ENCODE data around the gene PCDHA1. TPM values are rescaled to one million over a fixed set of nuclear protein-coding genes. Genes with fewer than 3 reads are reported as not detected.
"Not testable (repeated sequence)": the region's sequence is repeated elsewhere in the genome, so short reads cannot be mapped to it uniquely, and the experiment has no call there.

Gene PCDHA1
- total RNA-seq: not detected

DNA sequence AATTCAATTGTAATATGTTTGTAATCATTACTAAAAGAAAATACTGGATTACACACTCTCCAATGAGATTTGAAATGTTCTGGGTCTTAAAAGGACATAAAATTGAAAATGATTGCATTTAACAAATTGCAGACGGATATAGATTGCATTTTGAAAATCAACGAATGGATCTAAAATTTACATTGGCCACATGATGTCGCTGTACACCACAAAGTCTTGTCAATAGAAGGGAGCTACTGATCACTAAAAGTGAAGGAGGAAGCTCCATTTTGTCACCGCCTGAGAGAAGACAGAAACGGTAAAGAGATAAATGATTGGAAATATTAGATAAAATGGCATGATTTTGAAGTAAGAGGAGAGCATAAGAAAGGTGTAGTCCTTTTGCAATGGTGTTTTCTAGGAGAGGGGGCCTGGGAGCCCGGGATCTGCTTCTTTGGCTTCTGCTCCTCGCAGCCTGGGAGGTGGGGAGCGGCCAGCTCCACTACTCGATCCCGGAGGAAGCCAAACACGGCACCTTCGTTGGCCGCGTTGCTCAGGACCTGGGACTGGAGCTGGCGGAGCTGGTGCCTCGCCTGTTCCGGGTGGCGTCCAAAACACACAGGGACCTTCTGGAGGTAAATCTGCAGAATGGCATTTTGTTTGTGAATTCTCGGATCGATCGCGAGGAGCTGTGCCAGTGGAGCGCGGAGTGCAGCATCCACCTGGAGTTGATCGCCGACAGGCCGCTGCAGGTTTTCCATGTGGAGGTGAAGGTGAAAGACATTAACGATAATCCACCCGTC, at the start of gene PCDHA1:
PCDHA1 (plus strand) TSS at position 236 of the 782 bp plus-strand sequence.
- intact Hi-C loops (cut with DNase I): no loop called here
- no peak for DNase-seq (ENCODE audit: low spot score)

DNA sequence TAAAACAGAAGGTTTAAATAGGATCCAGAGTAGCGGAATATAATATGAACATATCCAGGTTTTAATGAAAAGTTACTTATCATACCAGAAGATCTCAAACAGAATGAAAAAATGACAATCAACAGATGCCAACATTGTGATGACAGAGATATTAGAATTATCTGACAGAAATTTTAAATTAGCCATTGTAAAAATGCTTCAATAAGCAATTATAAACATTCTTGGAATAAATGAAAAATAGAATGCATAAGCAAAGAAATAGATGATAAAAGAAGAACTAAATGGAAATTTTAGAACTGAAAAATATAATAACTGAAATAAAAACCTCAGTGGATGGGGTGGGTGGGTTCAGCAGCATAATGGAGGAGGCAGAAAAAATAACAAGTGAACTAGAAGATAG, 48.5 kb upstream of the PCDHA1 start:
- intact Hi-C loops (cut with DNase I): no loop called here
- no peak for DNase-seq (ENCODE audit: low spot score)
- no peak for ATAC-seq

More for the DNA sequence above, at the start of gene PCDHA1:
- no peak for ATAC-seq

DNA sequence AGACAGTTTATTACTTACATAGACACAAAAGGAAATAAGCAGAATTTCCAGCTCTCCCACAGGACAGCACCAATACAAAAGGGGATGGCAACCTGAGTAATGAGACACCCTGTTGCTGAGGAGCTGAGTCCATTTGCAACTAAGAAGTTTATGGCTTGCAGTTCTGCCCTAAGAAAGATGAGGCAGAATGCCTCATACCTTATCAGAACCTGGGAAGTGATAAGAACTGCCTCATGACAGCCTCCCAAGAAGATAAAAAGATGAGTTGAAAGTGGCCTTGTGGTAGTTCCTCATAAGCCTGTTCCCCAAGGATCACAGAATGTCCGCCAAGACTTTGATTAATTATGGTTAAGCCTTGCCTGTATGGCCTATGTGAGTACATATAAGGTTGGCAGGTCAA, 44.0 kb upstream of the PCDHA1 start:
- no peak for ATAC-seq
- intact Hi-C loops (cut with DNase I): no loop called here

DNA sequence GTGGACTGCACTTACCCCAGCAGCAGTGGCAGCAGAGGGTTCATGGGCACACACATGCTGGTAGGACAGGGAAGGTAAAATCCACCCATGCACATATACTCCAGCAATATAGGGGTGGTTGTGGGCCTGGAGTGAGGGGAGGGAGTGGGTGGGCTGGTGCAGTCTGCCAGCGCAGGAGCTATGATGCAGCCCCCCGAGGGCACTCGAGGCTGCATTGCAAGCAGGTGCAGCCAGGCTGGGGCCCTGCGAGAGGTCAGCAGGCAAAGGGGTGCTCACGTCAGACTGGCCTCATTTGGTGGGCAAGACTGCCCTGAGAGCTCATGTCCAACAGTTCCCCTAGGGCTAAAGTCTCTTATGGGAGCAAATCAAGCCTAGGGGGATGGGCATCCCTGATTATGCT, 32.4 kb upstream of the PCDHA1 start:
- intact Hi-C loops (cut with DNase I): no loop called here
- DNase-seq (ENCODE audit: low spot score) (no peak), ATAC-seq (no peak)

More for the DNA sequence above, 44.0 kb upstream of the PCDHA1 start:
- no peak for DNase-seq (ENCODE audit: low spot score)

DNA sequence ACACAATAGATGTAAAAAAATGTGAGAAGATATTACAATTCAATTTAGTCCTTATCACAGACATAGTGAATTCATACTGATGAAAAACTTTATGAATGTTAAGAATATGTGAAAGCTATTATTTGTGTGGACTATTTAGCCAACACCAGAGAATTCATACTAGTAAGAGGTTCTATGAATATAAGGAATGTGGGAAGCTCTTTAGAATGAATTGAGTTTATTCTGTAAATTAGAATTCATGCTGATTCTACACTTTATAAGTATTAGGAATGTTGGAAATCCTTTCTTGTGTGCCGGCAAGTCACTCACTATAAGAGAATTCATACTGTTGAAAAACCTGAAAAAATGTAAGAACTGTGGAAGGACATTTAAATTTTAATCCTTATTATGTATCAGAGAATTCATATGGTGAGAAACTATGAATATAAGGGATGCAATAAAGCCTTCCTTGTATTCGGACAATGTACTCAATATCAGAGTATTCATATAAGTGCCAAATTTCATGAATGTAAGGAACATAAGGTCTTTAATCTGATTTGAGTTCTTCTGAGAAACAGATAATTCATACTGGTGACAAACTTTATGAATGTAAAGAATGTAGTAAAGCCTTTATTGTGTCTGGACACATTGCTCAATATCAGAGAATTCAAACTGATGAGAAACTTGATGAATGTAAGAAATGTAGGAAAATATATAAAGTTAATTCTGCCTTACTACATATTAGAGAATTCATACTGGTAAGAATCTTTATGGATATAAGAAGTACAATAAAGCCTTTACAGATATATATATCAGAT, 21.6 kb upstream of the PCDHA1 start:
- intact Hi-C loops (cut with DNase I): no loop called here
- ATAC-seq: no peak
- no peak for DNase-seq (ENCODE audit: low spot score)

DNA sequence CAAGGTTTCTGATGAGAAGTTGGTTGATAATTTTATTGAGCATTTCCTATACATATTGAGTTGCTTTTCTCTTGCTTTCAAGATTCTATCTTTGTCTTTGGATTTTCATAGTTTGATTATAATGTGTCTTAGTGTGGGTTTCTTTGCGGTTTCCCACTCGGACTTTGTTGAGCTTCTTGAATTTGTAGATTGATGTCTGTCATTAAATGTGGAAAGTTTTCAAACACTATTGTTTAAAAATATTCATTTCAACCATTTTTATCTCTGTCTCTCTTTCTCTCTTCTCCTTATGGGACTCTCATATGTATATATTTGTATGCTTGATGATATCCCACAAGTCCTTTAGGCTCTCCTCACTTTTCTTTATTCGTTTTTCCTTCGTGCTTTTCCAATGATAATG, 18.5 kb upstream of the PCDHA1 start:
- intact Hi-C loops (cut with DNase I): no loop called here
- DNase-seq (ENCODE audit: low spot score) (no peak), ATAC-seq (no peak)

DNA sequence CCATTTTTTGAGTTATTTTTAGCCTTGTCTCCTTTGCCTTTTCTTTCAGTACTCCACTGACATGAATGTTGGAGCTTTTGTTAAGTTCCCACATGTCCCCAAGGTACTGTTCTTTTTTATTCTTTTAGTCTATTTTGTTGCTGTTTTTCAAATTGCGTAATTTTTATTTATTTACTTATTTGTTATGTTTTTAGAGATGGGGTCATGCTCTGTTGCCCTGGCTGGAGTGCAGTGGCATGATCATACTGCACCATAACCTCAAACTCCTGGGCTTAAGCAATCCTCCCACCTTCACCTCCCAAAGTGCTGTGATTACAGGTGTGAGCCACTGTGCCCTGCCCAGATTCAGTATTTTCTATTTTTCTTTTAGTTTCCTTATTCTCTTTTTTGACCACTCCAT, 5.4 kb upstream of the PCDHA1 start:
- intact Hi-C loops (cut with DNase I): no loop called here
- ATAC-seq: no peak
- no peak for DNase-seq (ENCODE audit: low spot score)

DNA sequence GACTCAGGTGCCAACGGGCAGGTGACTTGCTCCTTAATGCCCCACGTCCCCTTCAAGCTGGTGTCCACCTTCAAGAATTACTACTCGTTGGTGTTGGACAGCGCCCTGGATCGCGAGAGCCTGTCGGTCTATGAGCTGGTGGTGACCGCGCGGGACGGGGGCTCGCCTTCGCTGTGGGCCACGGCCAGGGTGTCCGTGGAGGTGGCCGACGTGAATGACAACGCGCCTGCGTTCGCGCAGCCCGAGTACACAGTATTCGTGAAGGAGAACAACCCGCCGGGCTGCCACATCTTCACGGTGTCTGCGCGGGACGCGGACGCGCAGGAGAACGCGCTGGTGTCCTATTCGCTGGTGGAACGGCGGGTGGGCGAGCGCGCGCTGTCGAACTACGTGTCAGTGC, 1.5 kb downstream of the PCDHA1 start:
- DNase-seq (ENCODE audit: low spot score); intact Hi-C loops (cut with DNase I); ATAC-seq: not testable (repeated sequence)

DNA sequence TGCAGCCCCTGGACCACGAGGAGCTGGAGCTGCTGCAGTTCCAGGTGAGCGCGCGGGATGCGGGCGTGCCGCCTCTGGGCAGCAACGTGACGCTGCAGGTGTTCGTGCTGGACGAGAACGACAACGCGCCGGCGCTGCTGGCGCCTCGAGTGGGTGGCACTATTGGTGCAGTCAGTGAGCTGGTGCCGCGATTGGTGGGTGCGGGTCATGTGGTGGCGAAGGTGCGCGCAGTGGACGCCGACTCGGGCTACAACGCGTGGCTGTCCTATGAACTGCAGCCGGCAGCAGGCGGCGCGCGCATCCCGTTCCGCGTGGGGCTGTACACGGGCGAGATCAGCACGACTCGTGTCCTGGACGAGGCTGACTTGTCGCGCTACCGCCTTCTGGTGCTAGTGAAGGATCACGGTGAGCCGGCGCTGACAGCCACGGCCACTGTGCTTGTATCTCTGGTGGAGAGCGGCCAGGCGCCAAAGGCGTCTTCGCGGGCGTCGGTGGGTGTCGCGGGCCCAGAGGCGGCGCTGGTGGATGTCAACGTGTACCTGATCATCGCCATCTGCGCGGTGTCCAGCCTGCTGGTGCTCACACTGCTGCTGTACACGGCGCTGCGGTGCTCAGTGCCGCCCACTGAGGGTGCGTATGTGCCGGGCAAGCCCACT, 2.0 kb downstream of the PCDHA1 start:
- ATAC-seq; intact Hi-C loops (cut with DNase I); DNase-seq (ENCODE audit: low spot score): not testable (repeated sequence)

DNA sequence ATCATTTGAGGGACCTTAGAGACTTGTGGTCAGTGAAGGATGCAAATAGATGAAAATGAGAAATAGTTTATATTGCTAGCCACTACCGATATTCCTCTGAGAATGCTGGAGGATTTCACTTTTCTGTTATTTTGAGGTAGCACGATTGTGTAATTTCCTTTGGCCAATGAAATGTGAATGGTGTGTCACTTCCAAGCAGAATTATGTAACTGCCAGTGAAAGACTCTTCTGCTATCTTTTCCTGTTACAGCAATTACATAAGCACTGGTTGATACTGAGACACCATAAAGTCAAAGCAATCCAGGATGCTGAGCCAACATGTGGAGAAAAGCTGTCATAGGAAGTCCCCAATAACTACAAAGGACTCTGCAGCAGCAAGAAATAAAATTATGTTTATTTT, 5.1 kb downstream of the PCDHA1 start:
- ATAC-seq: no peak
- intact Hi-C loops (cut with DNase I): no loop called here
- DNase-seq (ENCODE audit: low spot score): no peak

DNA sequence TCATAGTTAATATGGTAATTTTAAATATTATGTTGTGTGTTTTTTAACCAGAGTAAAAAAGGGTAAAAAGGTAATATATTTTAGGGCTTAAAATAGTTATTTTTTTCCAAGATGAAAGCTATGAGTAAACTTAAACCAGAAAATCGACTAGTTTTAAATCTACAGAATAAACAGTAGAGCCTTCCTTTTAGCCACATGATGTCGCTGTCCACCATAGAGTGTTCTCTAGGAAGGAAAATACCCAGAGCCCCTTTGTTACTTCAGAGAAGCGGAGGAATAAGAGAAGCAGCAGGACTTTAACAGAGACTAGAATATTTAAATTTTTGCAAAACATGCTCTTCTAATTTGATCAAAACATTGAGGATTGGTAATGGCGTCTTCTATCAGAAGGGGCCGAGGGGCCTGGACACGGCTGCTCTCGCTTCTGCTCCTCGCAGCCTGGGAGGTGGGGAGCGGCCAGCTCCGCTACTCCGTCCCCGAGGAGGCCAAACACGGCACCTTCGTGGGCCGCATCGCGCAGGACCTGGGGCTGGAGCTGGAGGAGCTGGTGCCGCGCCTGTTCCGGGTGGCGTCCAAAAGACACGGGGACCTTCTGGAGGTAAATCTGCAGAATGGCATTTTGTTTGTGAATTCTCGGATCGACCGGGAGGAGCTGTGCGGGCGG, 8.8 kb downstream of the PCDHA1 start, which contains the start of gene PCDHA2:
PCDHA2 (plus strand) TSS at position 258 of the 664 bp plus-strand sequence.
- DNase-seq (ENCODE audit: low spot score) (no peak), ATAC-seq (no peak)
- intact Hi-C loops (cut with DNase I): no loop called here

DNA sequence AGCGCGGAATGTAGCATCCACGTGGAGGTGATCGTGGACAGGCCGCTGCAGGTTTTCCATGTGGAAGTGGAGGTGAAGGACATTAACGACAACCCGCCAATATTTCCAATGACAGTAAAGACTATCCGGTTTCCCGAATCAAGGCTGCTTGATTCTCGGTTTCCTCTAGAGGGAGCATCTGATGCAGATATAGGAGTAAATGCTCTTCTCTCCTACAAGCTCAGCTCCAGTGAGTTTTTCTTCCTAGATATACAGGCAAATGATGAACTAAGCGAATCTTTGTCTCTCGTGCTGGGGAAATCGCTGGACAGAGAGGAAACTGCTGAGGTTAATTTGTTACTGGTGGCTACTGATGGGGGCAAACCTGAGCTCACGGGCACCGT, 9.3 kb downstream of the PCDHA1 start:
- intact Hi-C loops (cut with DNase I): no loop called here
- ATAC-seq (no peak), DNase-seq (ENCODE audit: low spot score) (no peak)

DNA sequence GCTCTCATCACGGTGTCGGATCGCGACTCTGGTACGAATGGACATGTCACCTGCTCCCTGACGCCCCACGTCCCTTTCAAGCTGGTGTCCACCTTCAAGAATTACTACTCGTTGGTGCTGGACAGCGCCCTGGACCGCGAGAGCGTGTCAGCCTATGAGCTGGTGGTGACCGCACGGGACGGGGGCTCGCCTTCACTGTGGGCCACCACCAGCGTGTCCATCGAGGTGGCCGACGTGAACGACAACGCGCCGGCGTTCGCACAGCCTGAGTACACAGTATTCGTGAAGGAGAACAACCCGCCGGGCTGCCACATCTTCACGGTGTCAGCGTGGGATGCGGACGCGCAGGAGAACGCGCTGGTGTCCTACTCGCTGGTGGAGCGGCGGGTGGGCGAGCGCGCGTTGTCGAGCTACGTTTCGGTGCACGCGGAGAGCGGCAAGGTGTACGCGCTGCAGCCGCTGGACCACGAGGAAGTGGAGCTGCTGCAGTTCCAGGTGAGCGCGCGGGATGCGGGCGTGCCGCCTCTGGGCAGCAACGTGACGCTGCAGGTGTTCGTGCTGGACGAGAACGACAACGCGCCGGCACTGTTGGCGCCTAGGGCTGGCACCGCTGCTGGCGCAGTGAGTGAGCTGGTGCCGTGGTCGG, 10.3 kb downstream of the PCDHA1 start:
- ATAC-seq; DNase-seq (ENCODE audit: low spot score); intact Hi-C loops (cut with DNase I): not testable (repeated sequence)

DNA sequence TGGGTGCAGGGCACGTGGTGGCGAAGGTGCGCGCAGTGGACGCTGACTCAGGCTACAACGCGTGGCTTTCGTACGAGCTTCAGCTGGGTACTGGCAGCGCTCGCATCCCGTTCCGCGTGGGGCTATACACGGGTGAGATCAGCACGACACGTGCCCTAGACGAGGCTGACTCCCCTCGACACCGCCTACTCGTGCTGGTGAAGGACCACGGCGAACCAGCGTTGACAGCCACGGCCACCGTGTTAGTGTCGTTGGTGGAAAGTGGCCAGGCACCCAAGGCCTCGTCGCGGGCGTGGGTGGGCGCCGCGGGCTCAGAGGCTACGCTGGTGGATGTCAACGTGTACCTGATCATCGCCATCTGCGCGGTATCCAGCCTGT, 10.8 kb downstream of the PCDHA1 start:
- DNase-seq (ENCODE audit: low spot score): no peak
- intact Hi-C loops (cut with DNase I): no loop called here
- no peak for ATAC-seq

DNA sequence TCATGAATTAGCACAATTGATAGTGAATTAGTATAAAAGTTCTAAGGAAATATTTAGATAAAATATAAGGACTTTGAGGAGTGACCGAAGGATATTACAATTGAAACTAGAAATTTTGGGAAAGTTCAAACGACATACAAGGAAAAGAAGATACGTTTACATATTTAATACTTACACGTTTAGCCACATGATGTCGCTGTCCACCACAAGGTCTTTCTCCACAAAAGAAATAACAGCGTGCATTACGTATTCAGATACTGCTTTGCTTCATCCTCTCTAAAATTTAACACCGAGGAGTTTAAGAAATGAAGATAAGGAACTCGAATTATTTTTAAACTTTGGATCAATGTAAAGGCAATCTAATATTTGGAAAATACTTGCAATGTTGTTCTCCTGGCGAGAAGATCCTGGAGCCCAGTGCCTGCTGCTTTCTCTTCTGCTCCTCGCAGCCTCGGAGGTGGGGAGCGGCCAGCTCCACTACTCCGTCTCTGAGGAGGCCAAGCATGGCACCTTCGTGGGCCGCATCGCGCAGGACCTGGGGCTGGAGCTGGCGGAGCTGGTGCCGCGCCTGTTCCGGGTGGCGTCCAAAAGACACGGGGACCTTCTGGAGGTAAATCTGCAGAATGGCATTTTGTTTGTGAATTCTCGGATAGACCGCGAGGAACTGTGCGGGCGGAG, 15.0 kb downstream of the PCDHA1 start, which contains the start of gene PCDHA3:
PCDHA3 (plus strand) TSS at position 242 of the 678 bp plus-strand sequence.
- DNase-seq (ENCODE audit: low spot score) (no peak), ATAC-seq (no peak)
- intact Hi-C loops (cut with DNase I): no loop called here

DNA sequence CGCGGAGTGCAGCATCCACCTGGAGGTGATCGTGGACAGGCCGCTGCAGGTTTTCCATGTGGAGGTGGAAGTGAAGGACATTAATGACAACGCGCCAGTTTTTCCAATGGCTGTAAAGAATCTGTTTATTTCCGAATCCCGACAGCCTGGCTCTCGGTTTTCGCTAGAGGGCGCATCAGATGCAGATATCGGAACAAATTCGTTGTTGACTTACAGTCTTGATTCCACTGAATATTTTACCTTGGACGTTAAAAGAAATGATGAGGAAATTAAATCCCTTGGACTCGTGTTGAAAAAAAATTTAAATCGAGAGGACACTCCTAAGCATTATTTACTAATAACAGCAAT, 15.5 kb downstream of the PCDHA1 start:
- intact Hi-C loops (cut with DNase I): no loop called here
- no peak for DNase-seq (ENCODE audit: low spot score)
- no peak for ATAC-seq

DNA sequence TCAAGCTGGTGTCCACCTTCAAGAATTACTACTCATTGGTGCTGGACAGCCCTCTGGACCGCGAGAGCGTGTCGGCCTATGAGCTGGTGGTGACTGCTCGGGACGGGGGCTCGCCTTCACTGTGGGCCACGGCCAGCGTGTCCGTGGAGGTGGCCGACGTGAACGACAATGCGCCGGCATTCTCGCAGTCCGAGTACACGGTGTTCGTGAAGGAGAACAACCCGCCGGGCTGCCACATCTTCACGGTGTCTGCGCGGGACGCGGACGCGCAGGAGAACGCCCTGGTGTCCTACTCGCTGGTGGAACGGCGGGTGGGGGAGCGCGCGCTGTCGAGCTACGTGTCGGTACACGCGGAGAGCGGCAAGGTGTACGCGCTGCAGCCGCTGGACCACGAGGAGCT, 16.4 kb downstream of the PCDHA1 start:
- intact Hi-C loops (cut with DNase I); ATAC-seq; DNase-seq (ENCODE audit: low spot score): not testable (repeated sequence)

DNA sequence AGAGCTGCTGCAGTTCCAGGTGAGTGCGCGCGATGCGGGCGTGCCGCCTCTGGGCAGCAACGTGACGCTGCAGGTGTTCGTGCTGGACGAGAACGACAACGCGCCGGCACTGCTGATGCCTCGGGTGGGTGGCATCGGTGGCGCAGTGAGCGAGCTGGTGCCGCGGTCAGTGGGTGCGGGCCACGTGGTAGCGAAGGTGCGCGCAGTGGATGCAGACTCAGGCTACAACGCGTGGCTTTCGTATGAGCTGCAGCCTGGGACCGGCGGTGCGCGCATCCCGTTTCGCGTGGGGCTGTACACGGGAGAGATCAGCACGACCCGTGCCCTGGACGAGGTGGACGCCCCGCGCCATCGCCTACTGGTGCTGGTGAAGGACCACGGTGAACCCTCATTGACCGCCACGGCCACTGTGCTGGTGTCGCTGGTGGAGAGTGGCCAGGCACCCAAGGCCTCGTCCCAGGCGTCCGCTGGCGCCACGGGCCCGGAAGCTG, 16.9 kb downstream of the PCDHA1 start:
- intact Hi-C loops (cut with DNase I): no loop called here
- DNase-seq (ENCODE audit: low spot score): no peak
- no peak for ATAC-seq

Measured in sciatic nerve (tissue), 2 donors.